ENCODE results near the gene COL7A1. TPM values are rescaled to one million over a fixed set of nuclear protein-coding genes. Genes with fewer than 3 reads are reported as not detected.

Gene COL7A1
- 1.9 and 2.4 TPM in 2 replicates for total RNA-seq

DNA sequence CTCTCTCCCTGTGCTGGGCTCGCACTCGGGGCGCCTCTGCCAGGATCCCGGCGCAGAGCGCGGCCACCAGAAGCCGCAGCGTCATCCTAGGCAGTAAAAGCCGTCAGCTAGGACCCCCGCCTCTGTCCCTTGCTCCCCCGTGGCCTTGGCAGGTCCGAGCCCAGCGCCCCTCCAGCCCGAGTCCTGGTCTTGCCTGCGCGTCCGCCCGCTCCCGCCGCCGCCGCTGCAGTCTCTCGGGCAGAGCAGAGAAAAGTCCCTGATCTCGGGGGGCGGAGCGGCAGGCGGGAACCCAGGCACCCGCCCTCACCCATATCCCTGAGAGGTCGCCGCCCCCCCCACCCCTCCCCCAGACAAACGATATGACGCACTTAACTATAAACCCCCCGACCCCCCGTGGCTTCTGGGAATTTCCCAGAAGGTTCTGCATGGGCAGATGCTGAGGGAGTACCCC lies at the start of gene COL7A1:
TSS of gene COL7A1 (minus strand) at position 255 of the 451 bp plus-strand sequence. CDS start at position 85, 170 bp downstream.
- no peaks in the 10 kb centered on the region for H3K4me1 Mint-ChIP-seq (ENCODE audit: low read depth)
- H3K9me3 Mint-ChIP-seq = no peaks in the 10 kb centered on the region
- no peak within 1 kb of the TSS for H3K4me3 Mint-ChIP-seq (ENCODE audit: low read depth)
- peaks cover 12% of the 10 kb centered on the region for H3K36me3 Mint-ChIP-seq (ENCODE audit: low read depth)
- intact Hi-C loops (cut with micrococcal nuclease) = no loop called here
- no peak for DNase-seq (ENCODE audit: low spot score)
- peaks cover 12% of the 10 kb centered on the region for H3K27me3 Mint-ChIP-seq (ENCODE audit: low read depth)
- no peak within 1 kb of the TSS for H3K27ac Mint-ChIP-seq

DNA sequence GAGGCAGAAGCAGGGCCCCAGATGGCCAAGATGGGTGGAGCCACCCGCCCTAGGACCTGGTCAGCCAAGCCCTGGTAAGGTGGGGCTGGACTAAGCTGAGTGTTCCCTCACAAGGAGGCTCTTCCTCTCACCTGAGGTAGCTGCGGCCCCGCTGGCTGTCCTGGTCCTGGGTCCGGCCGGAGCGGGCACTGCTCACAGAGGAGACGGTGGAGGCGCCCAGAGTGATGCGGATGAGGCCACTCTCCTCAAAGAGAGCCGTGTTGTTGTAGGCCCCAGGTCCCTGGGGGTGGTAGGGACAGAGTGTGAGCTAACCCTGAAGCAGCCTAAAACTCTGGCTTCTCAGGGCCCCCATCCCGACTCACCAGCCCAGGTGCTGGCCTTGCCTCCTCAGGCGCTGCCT lies 47.5 kb upstream of the COL7A1 start:
- DNase-seq (ENCODE audit: low spot score) = no peak
- intact Hi-C loops (cut with micrococcal nuclease) = no loop called here
- H3K36me3 Mint-ChIP-seq (ENCODE audit: low read depth) = peaks cover 16% of the 10 kb centered on the region
- H3K4me1 Mint-ChIP-seq (ENCODE audit: low read depth) = no peaks in the 10 kb centered on the region
- no peak overlapping the region for H3K27ac Mint-ChIP-seq
- H3K27me3 Mint-ChIP-seq (ENCODE audit: low read depth) = no peaks in the 10 kb centered on the region
- no peak overlapping the region for H3K4me3 Mint-ChIP-seq (ENCODE audit: low read depth)
- H3K9me3 Mint-ChIP-seq = no peaks in the 10 kb centered on the region

- Mint-ChIP-seq H3K27ac (no peak overlapping the region), H3K4me1 (ENCODE audit: low read depth) (peaks cover 4% of the 10 kb centered on the region), H3K4me3 (ENCODE audit: low read depth) (no peak overlapping the region), H3K9me3 (no peaks in the 10 kb centered on the region), H3K27me3 (ENCODE audit: low read depth) (no peaks in the 10 kb centered on the region), H3K36me3 (ENCODE audit: low read depth) (peaks cover 16% of the 10 kb centered on the region)
- DNase-seq (ENCODE audit: low spot score) = no peak
- intact Hi-C loops (cut with micrococcal nuclease) = no loop called here
These were observed 46.3 kb upstream of the COL7A1 start for GRCh38 chr3:48641396-48641795.

GRCh38 chr3:48639944-48640606 lies 44.9 kb upstream of the COL7A1 start:
- H3K4me1 Mint-ChIP-seq (ENCODE audit: low read depth) = peaks cover 10% of the 10 kb centered on the region
- no peaks in the 10 kb centered on the region for H3K9me3 Mint-ChIP-seq
- H3K27ac Mint-ChIP-seq = no peak overlapping the region
- no peaks in the 10 kb centered on the region for H3K27me3 Mint-ChIP-seq (ENCODE audit: low read depth)
- intact Hi-C loops (cut with micrococcal nuclease) = loop anchor here (5.0 to 10.0 kb wide), 2 partner anchors 165 to 238 kb away; no protein-coding TSS in a partner anchor
- H3K4me3 Mint-ChIP-seq (ENCODE audit: low read depth) = no peak overlapping the region
- no peak for DNase-seq (ENCODE audit: low spot score)
- peaks cover 16% of the 10 kb centered on the region for H3K36me3 Mint-ChIP-seq (ENCODE audit: low read depth)

- no peak for DNase-seq (ENCODE audit: low spot score)
- Mint-ChIP-seq H3K4me3 (ENCODE audit: low read depth) (peak overlapping the region; percentile 33), H3K9me3 (no peaks in the 10 kb centered on the region), H3K4me1 (ENCODE audit: low read depth) (peaks cover 21% of the 10 kb centered on the region), H3K27me3 (ENCODE audit: low read depth) (no peaks in the 10 kb centered on the region), H3K36me3 (ENCODE audit: low read depth) (peaks cover 18% of the 10 kb centered on the region), H3K27ac (no peak overlapping the region)
- intact Hi-C loops (cut with micrococcal nuclease) = loop anchor here (5.0 to 10.0 kb wide), 2 partner anchors 163 to 235 kb away; no protein-coding TSS in a partner anchor
These were observed 42.2 kb upstream of the COL7A1 start for GRCh38 chr3:48637305-48637704.

DNA sequence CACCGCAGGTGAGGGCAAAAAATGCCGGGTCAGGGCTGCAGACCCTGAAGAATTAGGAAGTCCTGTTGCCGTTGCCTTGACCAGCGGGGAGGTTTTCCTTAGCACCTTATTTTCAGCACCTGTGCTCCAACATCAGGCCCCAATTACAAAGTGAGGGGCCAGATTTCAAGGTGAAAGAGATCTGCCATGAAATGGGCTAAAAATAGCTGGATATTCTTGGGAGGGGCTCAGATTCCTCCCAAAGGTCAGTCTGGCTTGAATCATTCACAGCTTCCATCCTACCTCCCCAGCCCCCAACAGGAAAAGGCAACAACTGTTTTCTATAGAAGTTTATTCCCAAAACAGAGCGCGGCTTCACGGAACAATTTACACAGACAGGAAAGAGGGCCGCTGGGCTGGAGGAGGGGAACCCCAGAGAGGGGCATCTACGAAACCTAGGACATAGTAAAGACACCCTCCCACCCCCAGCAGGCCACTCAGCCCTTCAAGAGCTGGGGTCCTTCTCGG lies 41.1 kb upstream of the COL7A1 start:
- H3K9me3 Mint-ChIP-seq = no peaks in the 10 kb centered on the region
- peak overlapping the region; percentile 92 for H3K4me3 Mint-ChIP-seq (ENCODE audit: low read depth)
- no peaks in the 10 kb centered on the region for H3K27me3 Mint-ChIP-seq (ENCODE audit: low read depth)
- intact Hi-C loops (cut with micrococcal nuclease) = loop anchor here (5.0 to 10.0 kb wide), 2 partner anchors 161 to 234 kb away; no protein-coding TSS in a partner anchor
- H3K4me1 Mint-ChIP-seq (ENCODE audit: low read depth) = peaks cover 21% of the 10 kb centered on the region
- peak overlapping the region; percentile 87 for H3K27ac Mint-ChIP-seq
- no peak for DNase-seq (ENCODE audit: low spot score)
- peaks cover 20% of the 10 kb centered on the region for H3K36me3 Mint-ChIP-seq (ENCODE audit: low read depth)

- peak; percentile 94 for DNase-seq (ENCODE audit: low spot score)
- Mint-ChIP-seq H3K27ac (peak within 1 kb of the TSS; percentile 87), H3K4me3 (ENCODE audit: low read depth) (peak within 1 kb of the TSS; percentile 92), H3K36me3 (ENCODE audit: low read depth) (peaks cover 27% of the 10 kb centered on the region), H3K9me3 (no peaks in the 10 kb centered on the region), H3K27me3 (ENCODE audit: low read depth) (no peaks in the 10 kb centered on the region), H3K4me1 (ENCODE audit: low read depth) (peaks cover 21% of the 10 kb centered on the region)
- intact Hi-C loops (cut with micrococcal nuclease) = loop anchor here (1.0 to 10.0 kb wide), 6 partner anchors 21 to 233 kb away; partner anchors contain the start of gene UQCRC1
These were observed 40.3 kb upstream of the COL7A1 start, which contains the start of gene SLC26A6 for GRCh38 chr3:48635222-48636021. SLC26A6 (minus strand) TSS chr3:48635461; CDS start chr3:48635393, 68 bp downstream.

DNA sequence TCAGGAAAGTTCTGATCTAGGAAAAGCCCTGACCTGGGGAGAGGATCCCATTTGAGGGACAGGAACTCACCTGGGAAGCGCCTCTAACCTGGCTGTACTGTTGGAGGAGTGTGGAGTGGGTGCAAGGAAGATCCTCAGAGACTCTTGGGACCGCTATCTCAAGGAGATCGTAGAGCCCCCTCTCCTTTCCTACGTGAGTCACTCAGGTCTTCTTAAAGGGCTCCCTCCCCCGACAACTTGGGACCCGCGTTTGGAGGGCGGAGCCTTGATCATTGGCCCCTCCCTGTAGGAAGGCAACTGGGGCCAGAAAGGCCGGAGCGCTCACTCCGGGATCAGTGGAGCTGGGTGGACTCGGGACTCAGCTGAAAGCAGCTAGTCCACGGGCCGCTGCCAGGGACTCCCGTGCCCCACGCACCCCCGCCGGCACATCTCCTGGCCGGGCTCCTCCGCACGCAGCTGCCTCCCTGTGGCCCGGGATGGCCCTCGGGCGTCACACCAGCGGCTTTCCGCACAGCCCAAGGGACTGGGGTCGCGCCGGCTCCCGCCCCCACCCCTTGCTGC lies 39.6 kb upstream of the COL7A1 start:
- Mint-ChIP-seq H3K36me3 (ENCODE audit: low read depth) (peaks cover 33% of the 10 kb centered on the region), H3K4me1 (ENCODE audit: low read depth) (peaks cover 21% of the 10 kb centered on the region), H3K4me3 (ENCODE audit: low read depth) (peak overlapping the region; percentile 92), H3K27ac (peak overlapping the region; percentile 42), H3K27me3 (ENCODE audit: low read depth) (no peaks in the 10 kb centered on the region), H3K9me3 (no peaks in the 10 kb centered on the region)
- intact Hi-C loops (cut with micrococcal nuclease) = loop anchor here (1.0 to 10.0 kb wide), 6 partner anchors 20 to 232 kb away; partner anchors contain the start of gene UQCRC1
- DNase-seq (ENCODE audit: low spot score) = peak; percentile 37

GRCh38 chr3:48633743-48634142 lies 38.6 kb upstream of the COL7A1 start:
- Mint-ChIP-seq H3K9me3 (no peaks in the 10 kb centered on the region), H3K4me3 (ENCODE audit: low read depth) (peak overlapping the region; percentile 92), H3K27me3 (ENCODE audit: low read depth) (no peaks in the 10 kb centered on the region), H3K27ac (peak overlapping the region; percentile 38), H3K36me3 (ENCODE audit: low read depth) (peaks cover 40% of the 10 kb centered on the region), H3K4me1 (ENCODE audit: low read depth) (peaks cover 21% of the 10 kb centered on the region)
- no peak for DNase-seq (ENCODE audit: low spot score)
- intact Hi-C loops (cut with micrococcal nuclease) = loop anchor here (2.0 to 10.0 kb wide), 2 partner anchors 23 to 159 kb away; no protein-coding TSS in a partner anchor

DNA sequence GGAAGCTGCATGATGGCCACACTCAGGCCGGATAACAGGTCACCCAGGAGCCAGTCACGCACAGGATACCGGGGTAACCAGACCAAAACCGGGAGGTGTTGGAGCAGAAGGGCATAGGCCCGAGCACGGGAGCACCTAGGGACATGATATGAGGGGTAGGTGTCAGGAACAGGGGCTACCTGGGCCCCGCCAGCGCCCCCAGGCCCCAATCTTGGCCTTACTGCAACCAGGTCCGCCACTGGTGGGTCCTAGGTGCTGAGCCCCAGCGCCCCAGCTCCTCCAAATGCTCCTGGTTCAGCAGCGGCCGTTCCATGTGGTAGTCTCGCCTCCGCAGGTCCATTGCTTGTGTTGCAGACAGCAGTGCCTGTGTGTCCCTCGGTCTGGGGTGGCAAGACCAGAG lies 38.1 kb upstream of the COL7A1 start:
- peaks cover 21% of the 10 kb centered on the region for H3K4me1 Mint-ChIP-seq (ENCODE audit: low read depth)
- intact Hi-C loops (cut with micrococcal nuclease) = loop anchor here (10.0 kb wide), 1 partner anchor 158 kb away; no protein-coding TSS in a partner anchor

DNA sequence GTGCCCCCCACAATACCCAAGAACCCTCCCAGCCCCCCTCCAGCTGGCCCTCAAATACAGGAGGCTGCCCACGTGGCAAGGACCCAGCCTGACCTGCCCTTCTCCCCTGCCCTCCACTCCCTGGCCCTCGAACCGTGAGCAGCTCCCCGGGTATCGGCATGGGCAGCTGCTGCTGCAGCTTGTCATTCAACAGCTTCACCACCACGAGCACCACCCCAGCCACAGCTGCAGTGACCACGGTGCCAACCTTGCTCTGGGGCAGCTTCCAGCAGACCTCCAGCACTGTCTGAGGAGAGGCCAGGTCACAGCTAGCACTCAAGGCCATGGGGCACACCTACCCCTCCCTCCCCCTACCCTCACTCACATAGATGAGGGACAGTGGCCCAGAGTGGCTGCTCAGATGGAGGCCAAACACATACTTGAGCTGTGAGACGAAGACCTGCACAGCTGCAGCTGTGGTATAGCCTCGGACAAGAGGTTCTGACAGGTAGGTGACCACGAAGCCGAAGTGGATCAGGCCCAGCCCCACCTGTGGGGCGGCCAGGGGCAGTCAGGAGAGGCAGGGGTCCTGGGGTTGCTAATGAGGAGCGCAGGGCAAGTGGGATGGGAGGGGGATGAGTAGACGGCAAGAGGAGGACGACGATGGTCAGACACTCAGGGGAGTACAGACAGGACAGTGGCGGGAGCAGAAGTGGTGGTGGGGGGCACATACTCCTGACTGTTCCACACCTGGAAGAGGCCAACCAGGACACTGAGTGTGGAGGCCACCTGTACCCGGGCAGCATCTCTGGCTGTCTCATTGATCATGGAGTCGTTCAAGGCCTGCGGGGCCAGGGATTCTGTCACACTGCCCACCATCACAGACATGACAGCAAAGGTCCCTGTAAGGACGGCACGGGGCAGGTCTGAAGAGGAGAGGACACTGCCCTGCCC lies 36.7 kb upstream of the COL7A1 start:
- intact Hi-C loops (cut with micrococcal nuclease) = loop anchor here (10.0 kb wide), 1 partner anchor 157 kb away; no protein-coding TSS in a partner anchor
- no peak overlapping the region for H3K27ac Mint-ChIP-seq
- H3K27me3 Mint-ChIP-seq (ENCODE audit: low read depth) = no peaks in the 10 kb centered on the region
- no peak overlapping the region for H3K4me3 Mint-ChIP-seq (ENCODE audit: low read depth)
- H3K36me3 Mint-ChIP-seq (ENCODE audit: low read depth) = peaks cover 56% of the 10 kb centered on the region
- peaks cover 17% of the 10 kb centered on the region for H3K4me1 Mint-ChIP-seq (ENCODE audit: low read depth)
- no peak for DNase-seq (ENCODE audit: low spot score)
- H3K9me3 Mint-ChIP-seq = no peaks in the 10 kb centered on the region

More for the DNA sequence above, 38.1 kb upstream of the COL7A1 start:
- Mint-ChIP-seq H3K27ac (peak overlapping the region; percentile 38), H3K9me3 (no peaks in the 10 kb centered on the region), H3K27me3 (ENCODE audit: low read depth) (no peaks in the 10 kb centered on the region), H3K36me3 (ENCODE audit: low read depth) (peaks cover 44% of the 10 kb centered on the region), H3K4me3 (ENCODE audit: low read depth) (peak overlapping the region; percentile 92)
- no peak for DNase-seq (ENCODE audit: low spot score)
